PC-9 (cell line): Measurements from ENCODE around the gene HPDL. TPM values are rescaled to one million over a fixed set of nuclear protein-coding genes. Genes with fewer than 3 reads are reported as not detected.

Experiments
- BruUV-seq: library from RNA; stranded (reverse); fragments of 400-500 nt; replicated peaks from 2 replicates; lab custom pipeline; 2021; lab: Mats Ljungman, UMichigan
- CTCF ChIA-PET: fragments of 300-600 bp; sonication (Branson Sonifier 250); formaldehyde crosslinking; loops from one replicate; lab custom pipeline; 2022; ENCODE audit warnings: antibody characterized with exemption; lab: Charles Lee
- POLR2A ChIA-PET: fragments of 300-600 bp; sonication (Branson Sonifier 250); formaldehyde crosslinking; loops from one replicate; lab custom pipeline; 2022; ENCODE audit warnings: antibody characterized with exemption; ENCODE audit not compliant: unreplicated experiment; lab: Charles Lee
- DNase-seq, 2 experiments: peaks; one replicate each; pipeline versions ENCODE4 v3.0.0 to v3.0.0-alpha.2; 2015 to 2022; ENCODE audit warnings: mixed read lengths in 1 of 2
- H2AFZ ChIP-seq: fragments of 200-600 bp; sonication (generic); 2 replicates; pipeline ENCODE4 v1.8.1; 2017; ENCODE audit warnings: antibody characterized with exemption
- H3F3A ChIP-seq: fragments of 200-600 bp; sonication (generic); 2 replicates; pipeline ENCODE4 v1.8.1; 2017; ENCODE audit warnings: antibody characterized with exemption, mild to moderate bottlenecking, low read depth; ENCODE audit not compliant: insufficient read depth
- H3K27ac ChIP-seq: fragments of 200-600 bp; sonication (generic); 2 replicates; pipeline ENCODE4 v1.6.1; 2016; ENCODE audit warnings: mixed run types
- H3K27me3 ChIP-seq: fragments of 200-600 bp; sonication (generic); 2 replicates; pipeline ENCODE4 v1.6.1; 2016; ENCODE audit warnings: low read depth, mixed run types; ENCODE audit not compliant: insufficient read depth
- H3K36me3 ChIP-seq: fragments of 200-600 bp; sonication (generic); 2 replicates; pipeline ENCODE4 v1.6.1; 2016; ENCODE audit warnings: low read depth, mixed run types
- H3K4me1 ChIP-seq: fragments of 200-600 bp; sonication (generic); replicated peaks from 2 replicates; pipeline ENCODE4 v1.6.1; 2016; ENCODE audit warnings: mixed run types; ENCODE audit not compliant: insufficient read depth
- H3K4me2 ChIP-seq: fragments of 200-600 bp; sonication (generic); 2 replicates; pipeline ENCODE4 v1.6.1; 2017; ENCODE audit warnings: mixed run types
- H3K4me3 ChIP-seq: fragments of 200-600 bp; sonication (generic); 2 replicates; pipeline ENCODE4 v1.6.1; 2016; ENCODE audit warnings: mixed run types
- H3K79me2 ChIP-seq: fragments of 200-600 bp; sonication (generic); 2 replicates; pipeline ENCODE4 v1.6.1; 2017; ENCODE audit warnings: low read depth, mixed run types
- H3K9me2 ChIP-seq: fragments of 200-600 bp; sonication (generic); 2 replicates; pipeline ENCODE4 v1.8.1; 2017; ENCODE audit warnings: mild to moderate bottlenecking; ENCODE audit not compliant: insufficient read depth
- H3K9me3 ChIP-seq: fragments of 200-600 bp; sonication (generic); 2 replicates; pipeline ENCODE4 v1.8.1; 2016; ENCODE audit warnings: low read depth; ENCODE audit not compliant: insufficient read depth
- H4K20me1 ChIP-seq: fragments of 200-600 bp; sonication (generic); 2 replicates; pipeline ENCODE4 v1.8.1; 2017; ENCODE audit not compliant: insufficient read depth
- EZH2 ChIP-seq: fragments of 200-600 bp; sonication (generic); IDR thresholded peaks from 2 replicates; pipeline ENCODE4 v1.8.0; 2017; ENCODE audit warnings: antibody characterized with exemption, low read depth
- intact Hi-C: fragments of 100-400 bp; cut with micrococcal nuclease; formaldehyde crosslinking; loops from one replicate; pipeline ENCODE4 v1.10.0; 2022; ENCODE audit not compliant: unreplicated experiment
- total RNA-seq: library from RNA; stranded (reverse); gene quantifications from 2 replicates; pipeline ENCODE4 v1.2.3, GENCODE V29; 2021
- TF ChIP-seq, protein P1 (sequence below): fragments of 200-600 bp; sonication (generic); conservative IDR thresholded peaks from 2 replicates; pipeline ENCODE4 v1.6.1; 2017; ENCODE audit warnings: mixed run types, antibody characterized with exemption, mild to moderate bottlenecking, moderate library complexity

HPDL gene
- total RNA-seq, 1 experiment from 2014 or later, result 10.4 TPM

GRCh38 chr1:45321444-45321843 is 5.3 kb upstream of the HPDL start:
- Histone ChIP-seq H3K27me3 (no peaks in the 10 kb centered on the region), H3K4me1 (peaks cover 11% of the 10 kb centered on the region), H3K4me2 (no peak overlapping the region), H3K79me2 (no peaks in the 10 kb centered on the region), H3K36me3 (no peaks in the 10 kb centered on the region), H3F3A (peaks cover 6% of the 10 kb centered on the region; the same call in 1 of the 2 replicates), H4K20me1 (no peaks in the 10 kb centered on the region), H3K4me3 (no peak overlapping the region), H3K27ac (no peak overlapping the region), H3K9me3 (no peaks in the 10 kb centered on the region), H3K9me2 (no peaks in the 10 kb centered on the region), H2AFZ (no peak overlapping the region)
- TF ChIP-seq EZH2, result no peak
- TF ChIP-seq, protein P1, sequence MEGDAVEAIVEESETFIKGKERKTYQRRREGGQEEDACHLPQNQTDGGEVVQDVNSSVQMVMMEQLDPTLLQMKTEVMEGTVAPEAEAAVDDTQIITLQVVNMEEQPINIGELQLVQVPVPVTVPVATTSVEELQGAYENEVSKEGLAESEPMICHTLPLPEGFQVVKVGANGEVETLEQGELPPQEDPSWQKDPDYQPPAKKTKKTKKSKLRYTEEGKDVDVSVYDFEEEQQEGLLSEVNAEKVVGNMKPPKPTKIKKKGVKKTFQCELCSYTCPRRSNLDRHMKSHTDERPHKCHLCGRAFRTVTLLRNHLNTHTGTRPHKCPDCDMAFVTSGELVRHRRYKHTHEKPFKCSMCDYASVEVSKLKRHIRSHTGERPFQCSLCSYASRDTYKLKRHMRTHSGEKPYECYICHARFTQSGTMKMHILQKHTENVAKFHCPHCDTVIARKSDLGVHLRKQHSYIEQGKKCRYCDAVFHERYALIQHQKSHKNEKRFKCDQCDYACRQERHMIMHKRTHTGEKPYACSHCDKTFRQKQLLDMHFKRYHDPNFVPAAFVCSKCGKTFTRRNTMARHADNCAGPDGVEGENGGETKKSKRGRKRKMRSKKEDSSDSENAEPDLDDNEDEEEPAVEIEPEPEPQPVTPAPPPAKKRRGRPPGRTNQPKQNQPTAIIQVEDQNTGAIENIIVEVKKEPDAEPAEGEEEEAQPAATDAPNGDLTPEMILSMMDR, result no peak
- ChIA-PET POLR2A (interaction anchor here (0.7 kb wide), 1 partner anchor 17 kb away, joined by 3 read pairs; no protein-coding TSS in a partner anchor), CTCF (no interaction called here)
- no TSS peak for BruUV-seq
- no peak for DNase-seq
- intact Hi-C loops, result no loop called here

GRCh38 chr1:45322486-45323040 is 4.1 kb upstream of the HPDL start:
- Histone ChIP-seq H3F3A (peaks cover 6% of the 10 kb centered on the region), H3K4me3 (no peak overlapping the region), H3K4me2 (no peak overlapping the region), H3K27me3 (no peaks in the 10 kb centered on the region), H3K27ac (no peak overlapping the region), H3K4me1 (peaks cover 12% of the 10 kb centered on the region), H4K20me1 (no peaks in the 10 kb centered on the region), H3K36me3 (no peaks in the 10 kb centered on the region), H3K9me2 (no peaks in the 10 kb centered on the region), H2AFZ (no peak overlapping the region), H3K9me3 (no peaks in the 10 kb centered on the region), H3K79me2 (peaks cover 9% of the 10 kb centered on the region)
- no peak for DNase-seq
- ChIA-PET CTCF (no interaction called here), POLR2A (no interaction called here)
- no TSS peak for BruUV-seq
- TF ChIP-seq EZH2, result no peak
- TF ChIP-seq, protein P1, result no peak
- intact Hi-C loops, result no loop called here

- Histone ChIP-seq H3K9me2 (no peaks in the 10 kb centered on the region), H3K4me1 (peaks cover 41% of the 10 kb centered on the region), H3K9me3 (no peaks in the 10 kb centered on the region), H3K36me3 (0 out of 2 replicates have a peak, but pooled peaks cover 2% of the 10 kb centered on the region), H2AFZ (peak overlapping the region; percentile 91), H3K27me3 (no peaks in the 10 kb centered on the region), H3K79me2 (peaks cover 26% of the 10 kb centered on the region), H3K27ac (no peak overlapping the region), H3K4me3 (peak overlapping the region; percentile 85), H3K4me2 (peak overlapping the region; percentile 96), H4K20me1 (no peaks in the 10 kb centered on the region), H3F3A (peaks cover 34% of the 10 kb centered on the region)
- POLR2A ChIA-PET, result interaction anchor here (0.6 kb wide), 1 partner anchor 21 kb away, joined by 4 read pairs; no protein-coding TSS in a partner anchor
- CTCF ChIA-PET, result interaction anchor here (0.6 to 1.0 kb wide), 3 partner anchors 167 to 518 kb away, joined by 3 to 6 read pairs (median 3); partner anchors contain the start of gene BTBD19
- TSS peak; percentile 16 for BruUV-seq
- TF ChIP-seq, protein P1, result no peak
- TF ChIP-seq EZH2, result no peak
- intact Hi-C loops, result loop anchor here (5.0 kb wide), 1 partner anchor 856 kb away; no protein-coding TSS in a partner anchor
- no peak for DNase-seq
Measured at GRCh38 chr1:45325851-45326506, 716 bp upstream of the HPDL start.
